HepG2 (cell line): ENCODE measurements around the gene VGLL4. TPM values are rescaled to one million over a fixed set of nuclear protein-coding genes. Genes with fewer than 3 reads are reported as not detected.

Experiments used
- ATAC-seq: fragments of 200-7000 bp; cut with Tn5 transposase; 3 replicates; pipeline ENCODE4 v1.9.1; 2020; ENCODE audit warnings: mild to moderate bottlenecking, moderate library complexity
- BruUV-seq: library from RNA; stranded (reverse); fragments of 400-500 nt; replicated peaks from 2 replicates; lab custom pipeline; 2021; lab: Mats Ljungman, UMichigan
- CTCF ChIA-PET: fragments of 300-600 bp; formaldehyde crosslinking; extraction: SDS; loops from one replicate; lab custom pipeline; 2021; ENCODE audit warnings: low total read pairs, inconsistent platforms, low intra/inter-chr PET ratio; lab: Yijun Ruan, JAX
- POLR2A ChIA-PET: fragments of 350-600 bp; sonication (Branson Sonifier 250); formaldehyde crosslinking; loops from one replicate; lab custom pipeline; 2020; ENCODE audit warnings: antibody characterized with exemption, inconsistent platforms; lab: Yijun Ruan, JAX
- DNase-seq: peaks from one replicate; pipeline ENCODE4 v3.0.0-alpha.2; 2015; ENCODE audit warnings: low spot score
- FAIRE-seq: peaks from 3 replicates; lab custom pipeline; 2011; peaks lifted over from hg19 to GRCh38; lab: Jason Lieb, UNC
- H2AFZ ChIP-seq: one replicate; pipeline ENCODE4 v1.6.1; 2011; ENCODE audit warnings: low read length, inconsistent platforms
- H3K27ac ChIP-seq: fragments of 300-600 bp; 3 replicates; pipeline ENCODE4 v1.8.0; 2011; ENCODE audit warnings: mixed run types, mild to moderate bottlenecking, mixed read lengths, low read length, inconsistent platforms; ENCODE audit not compliant: insufficient read depth; ENCODE audit errors: extremely low read length
- H3K27me3 ChIP-seq, 2 experiments: fragments of 200-600 bp in 1 of 2; 2 replicates in 1 of 2; 3 replicates in 1 of 2; pipeline versions ENCODE4 v1.6.0 to v1.8.0; 2011; ENCODE audit warnings: low read length in 2 of 2, mild to moderate bottlenecking in 2 of 2, moderate library complexity in 2 of 2, inconsistent platforms in 1 of 2; ENCODE audit not compliant: insufficient read depth in 2 of 2, control insufficient read depth in 1 of 2
- H3K36me3 ChIP-seq, 2 experiments: fragments of 200-600 bp in 1 of 2; replicated peaks in 1 of 2; 2 replicates in 1 of 2; 3 replicates in 1 of 2; pipeline versions ENCODE4 v1.5.1 to v1.8.0; 2011; ENCODE audit warnings: low read length in 2 of 2, inconsistent platforms in 1 of 2; ENCODE audit not compliant: insufficient read depth in 2 of 2, control insufficient read depth in 1 of 2
- H3K4me1 ChIP-seq: 2 replicates; pipeline ENCODE4 v1.5.1; 2012; ENCODE audit warnings: low read length, inconsistent platforms; ENCODE audit not compliant: insufficient read depth
- H3K4me2 ChIP-seq: 2 replicates; pipeline ENCODE4 v1.6.0; 2011; ENCODE audit warnings: low read depth, low read length, inconsistent platforms
- H3K4me3 ChIP-seq, 3 experiments: fragments of 200-600 bp in 1 of 3; sonication (generic), shearing (Covaris generic) in 1 of 3; replicated peaks in 1 of 3; 2 replicates each; pipeline ENCODE4 v1.5.1; 2011 to 2016; ENCODE audit warnings: low read length in 3 of 3, inconsistent platforms in 2 of 3, low read depth in 2 of 3, mild to moderate bottlenecking in 2 of 3, control low read depth in 1 of 3, mixed read lengths in 1 of 3; ENCODE audit not compliant: insufficient read depth in 1 of 3
- H3K79me2 ChIP-seq: one replicate; pipeline ENCODE4 v1.6.1; 2011; ENCODE audit warnings: low read length, inconsistent platforms; ENCODE audit not compliant: insufficient read depth
- H3K9ac ChIP-seq: 2 replicates; pipeline ENCODE4 v1.6.0; 2011; ENCODE audit warnings: mild to moderate bottlenecking, low read depth, low read length, inconsistent platforms; ENCODE audit not compliant: insufficient read depth
- H3K9me3 ChIP-seq: 2 replicates; pipeline ENCODE4 v1.5.1; 2012; ENCODE audit warnings: mild to moderate bottlenecking, low read length
- H4K20me1 ChIP-seq: 2 replicates; pipeline ENCODE4 v1.6.0; 2011; ENCODE audit warnings: inconsistent platforms, mild to moderate bottlenecking, low read length, moderate library complexity; ENCODE audit not compliant: insufficient read depth
- NCOR1 ChIP-seq: fragments of 200-600 bp; sonication (generic); IDR thresholded peaks from 2 replicates; pipeline ENCODE4 v1.7.0; 2017; ENCODE audit warnings: antibody characterized with exemption, low read length, borderline replicate concordance
- ZFP90 ChIP-seq: sonication (generic); formaldehyde crosslinking; IDR thresholded peaks from 2 replicates; pipeline ENCODE4 v1.8.0; 2022; ENCODE audit warnings: missing genetic modification reagents, mild to moderate bottlenecking, inconsistent platforms, borderline replicate concordance
- ZNF3 ChIP-seq: IDR thresholded peaks from 2 replicates; pipeline ENCODE4 v1.7.0; 2017; ENCODE audit warnings: inconsistent platforms
- ZNF362 ChIP-seq: sonication (generic); formaldehyde crosslinking; IDR thresholded peaks from 2 replicates; pipeline ENCODE4 v1.4.0; 2020; ENCODE audit warnings: missing genetic modification reagents, mild to moderate bottlenecking, borderline replicate concordance
- ZNF616 ChIP-seq: sonication (generic); formaldehyde crosslinking; IDR thresholded peaks from 2 replicates; pipeline ENCODE4 v1.5.0; 2020; ENCODE audit warnings: low read depth, mild to moderate bottlenecking, missing genetic modification reagents
- ZNF766 ChIP-seq: sonication (generic); formaldehyde crosslinking; IDR thresholded peaks from 2 replicates; pipeline ENCODE4 v1.5.0; 2020; ENCODE audit warnings: missing genetic modification reagents, borderline replicate concordance
- ZUFSP ChIP-seq: sonication (generic); formaldehyde crosslinking; IDR thresholded peaks from 2 replicates; pipeline ENCODE4 v1.9.0; 2021; ENCODE audit warnings: missing genetic modification reagents, mild to moderate bottlenecking, borderline replicate concordance
- WGBS: methylation state at CpG from one replicate; pipeline ENCODE4 v1.1.6; 2017; ENCODE audit warnings: low lambda C conversion rate; 5-methylcytosine and 5-hydroxymethylcytosine counted together
- in situ Hi-C: cut with HindIII; loops from 2 replicates; pipeline ENCODE4 v1.10.0; 2017; ENCODE audit warnings: low pct_unique_long_range_greater_than_20kb; ENCODE audit not compliant: extremely low pct_ligation_motif_present
- intact Hi-C: fragments of 100-400 bp; cut with micrococcal nuclease; formaldehyde crosslinking; loops from one replicate; pipeline ENCODE4 v1.10.0; 2022; ENCODE audit not compliant: unreplicated experiment
- polyA plus RNA-seq, 8 experiments: library from polyadenylated mRNA; depleted of rRNA in 3 of 8; stranded (reverse) in 7 of 8; unstranded in 1 of 8; fragments of >200 nt; fragmentation: Illumina TruSeq in 4 of 8; extraction: Trizol in 4 of 8; gene quantifications; 2 replicates each; pipeline versions ENCODE4 v1.2.1 to v1.2.3, GENCODE V29; 2011 to 2016; ENCODE audit warnings: low read depth in 4 of 8, missing spikeins in 1 of 8, mixed read lengths in 1 of 8; ENCODE audit not compliant: insufficient read depth in 1 of 8
- total RNA-seq, 5 experiments: library from RNA; depleted of rRNA; stranded (reverse); fragments of >200 nt; fragmentation: Illumina TruSeq; extraction: Trizol; gene quantifications; 2 replicates each; pipeline ENCODE4 v1.2.3, GENCODE V29; 2016; ENCODE audit warnings: low read depth in 1 of 5

VGLL4 gene
- total and polyA plus RNA-seq, 2 of the 13 experiments (the other 11 are each of a cell fraction or from before 2014, with no cell fraction given), result 23.2 to 39.0 TPM

- H3K4me2 ChIP-seq, result no peak overlapping the region
- peaks cover 58% of the 10 kb centered on the region for H4K20me1 ChIP-seq
- H3K9me3 ChIP-seq, result no peaks in the 10 kb centered on the region
- DNase-seq (no peak), ATAC-seq (no peak), FAIRE-seq (peak; percentile 47)
- in situ Hi-C loops (no loop called here), intact Hi-C loops (no loop called here)
- TF ChIP-seq ZUFSP (CRISPR knock-in tag), result no peak
- no peak for TF ChIP-seq ZFP90 (CRISPR knock-in tag)
- TF ChIP-seq ZNF3, result no peak
- TF ChIP-seq NCOR1, result no peak
- TF ChIP-seq ZNF766, result no peak
- TF ChIP-seq ZNF616 (CRISPR knock-in tag), result no peak
- no peak for TF ChIP-seq ZNF362
- peaks cover 6 to 8% of the 10 kb centered on the region in 2 experiments; a peak in 4 of 5 replicates for H3K36me3 ChIP-seq
- H2AFZ ChIP-seq, result no peak overlapping the region
- BruUV-seq, result no TSS peak
- no peak overlapping the region for H3K9ac ChIP-seq
- 86% methylated on average over 2 of the region's 2 CpGs for WGBS
- POLR2A ChIA-PET, result no interaction called here
- CTCF ChIA-PET, result no interaction called here
- H3K4me3 ChIP-seq, result no peak overlapping the region
- H3K79me2 ChIP-seq, result peaks cover 89% of the 10 kb centered on the region
- H3K27ac ChIP-seq, result no peak overlapping the region
- peaks cover 34% of the 10 kb centered on the region for H3K4me1 ChIP-seq
- H3K27me3 ChIP-seq, result no peaks in the 10 kb centered on the region
Observed at GRCh38 chr3:11580645-11581044, 63.1 kb downstream of the VGLL4 start.
